ENCODE results near the gene CCDC181.

DNA sequence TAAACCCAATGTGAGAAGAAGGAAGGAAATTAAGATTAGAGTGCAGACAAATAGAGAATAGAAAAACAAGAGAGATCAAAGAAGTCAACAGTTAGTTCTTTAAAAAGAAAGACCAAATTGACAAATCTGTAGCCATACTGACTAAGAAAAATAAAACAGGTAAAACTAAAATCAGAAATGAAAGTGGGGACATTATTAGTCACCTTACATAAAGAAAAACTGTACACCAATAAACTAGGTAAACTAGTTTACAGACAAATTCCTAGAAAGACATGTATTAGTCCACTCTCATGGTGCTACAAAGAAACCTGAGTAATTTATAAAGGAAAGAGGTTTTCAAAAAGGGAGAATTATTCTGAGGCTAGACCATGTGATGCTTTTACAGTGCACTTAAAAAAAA is 37.0 kb downstream of the CCDC181 start:
- TF ChIP-seq, protein P1, sequence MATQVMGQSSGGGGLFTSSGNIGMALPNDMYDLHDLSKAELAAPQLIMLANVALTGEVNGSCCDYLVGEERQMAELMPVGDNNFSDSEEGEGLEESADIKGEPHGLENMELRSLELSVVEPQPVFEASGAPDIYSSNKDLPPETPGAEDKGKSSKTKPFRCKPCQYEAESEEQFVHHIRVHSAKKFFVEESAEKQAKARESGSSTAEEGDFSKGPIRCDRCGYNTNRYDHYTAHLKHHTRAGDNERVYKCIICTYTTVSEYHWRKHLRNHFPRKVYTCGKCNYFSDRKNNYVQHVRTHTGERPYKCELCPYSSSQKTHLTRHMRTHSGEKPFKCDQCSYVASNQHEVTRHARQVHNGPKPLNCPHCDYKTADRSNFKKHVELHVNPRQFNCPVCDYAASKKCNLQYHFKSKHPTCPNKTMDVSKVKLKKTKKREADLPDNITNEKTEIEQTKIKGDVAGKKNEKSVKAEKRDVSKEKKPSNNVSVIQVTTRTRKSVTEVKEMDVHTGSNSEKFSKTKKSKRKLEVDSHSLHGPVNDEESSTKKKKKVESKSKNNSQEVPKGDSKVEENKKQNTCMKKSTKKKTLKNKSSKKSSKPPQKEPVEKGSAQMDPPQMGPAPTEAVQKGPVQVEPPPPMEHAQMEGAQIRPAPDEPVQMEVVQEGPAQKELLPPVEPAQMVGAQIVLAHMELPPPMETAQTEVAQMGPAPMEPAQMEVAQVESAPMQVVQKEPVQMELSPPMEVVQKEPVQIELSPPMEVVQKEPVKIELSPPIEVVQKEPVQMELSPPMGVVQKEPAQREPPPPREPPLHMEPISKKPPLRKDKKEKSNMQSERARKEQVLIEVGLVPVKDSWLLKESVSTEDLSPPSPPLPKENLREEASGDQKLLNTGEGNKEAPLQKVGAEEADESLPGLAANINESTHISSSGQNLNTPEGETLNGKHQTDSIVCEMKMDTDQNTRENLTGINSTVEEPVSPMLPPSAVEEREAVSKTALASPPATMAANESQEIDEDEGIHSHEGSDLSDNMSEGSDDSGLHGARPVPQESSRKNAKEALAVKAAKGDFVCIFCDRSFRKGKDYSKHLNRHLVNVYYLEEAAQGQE (IDR thresholded peaks at IDR 0.05; ENCODE audit: low read depth): no peak
- TF ChIP-seq TAF1 (IDR thresholded peaks at IDR 0.05; ENCODE audit: low read depth): no peak
- no peak for TF ChIP-seq NFIC (IDR thresholded peaks at IDR 0.05)
- TF ChIP-seq EP300 (IDR thresholded peaks at IDR 0.05; ENCODE audit: borderline replicate concordance): no peak
- TF ChIP-seq, protein P2, sequence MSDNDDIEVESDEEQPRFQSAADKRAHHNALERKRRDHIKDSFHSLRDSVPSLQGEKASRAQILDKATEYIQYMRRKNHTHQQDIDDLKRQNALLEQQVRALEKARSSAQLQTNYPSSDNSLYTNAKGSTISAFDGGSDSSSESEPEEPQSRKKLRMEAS (IDR thresholded peaks at IDR 0.05): no peak
- TF ChIP-seq, protein P3, sequence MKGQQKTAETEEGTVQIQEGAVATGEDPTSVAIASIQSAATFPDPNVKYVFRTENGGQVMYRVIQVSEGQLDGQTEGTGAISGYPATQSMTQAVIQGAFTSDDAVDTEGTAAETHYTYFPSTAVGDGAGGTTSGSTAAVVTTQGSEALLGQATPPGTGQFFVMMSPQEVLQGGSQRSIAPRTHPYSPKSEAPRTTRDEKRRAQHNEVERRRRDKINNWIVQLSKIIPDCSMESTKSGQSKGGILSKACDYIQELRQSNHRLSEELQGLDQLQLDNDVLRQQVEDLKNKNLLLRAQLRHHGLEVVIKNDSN (IDR thresholded peaks at IDR 0.05): no peak
- TF ChIP-seq CREB1 (IDR thresholded peaks at IDR 0.05; ENCODE audit: low read depth): no peak
- no peak for TF ChIP-seq RAD21 (IDR thresholded peaks at IDR 0.05; ENCODE audit: low read depth)
- TF ChIP-seq TCF12 (IDR thresholded peaks at IDR 0.05; ENCODE audit: low read depth): no peak
- no peak for TF ChIP-seq CEBPB (IDR thresholded peaks at IDR 0.05)

Measured in Ishikawa (cell line).